GM18517 (cell line): ENCODE data around the gene DDX10.
"Not testable (repeated sequence)": the region's sequence is repeated elsewhere in the genome, so short reads cannot be mapped to it uniquely, and the experiment has no call there.

Experiments used
- ATAC-seq: cut with Tn5 transposase; IDR thresholded peaks from one replicate; pipeline ENCODE4 v1.9.1; 2021; ENCODE audit warnings: mild to moderate bottlenecking, moderate library complexity; ENCODE audit not compliant: unreplicated experiment

The DDX10 gene

DNA sequence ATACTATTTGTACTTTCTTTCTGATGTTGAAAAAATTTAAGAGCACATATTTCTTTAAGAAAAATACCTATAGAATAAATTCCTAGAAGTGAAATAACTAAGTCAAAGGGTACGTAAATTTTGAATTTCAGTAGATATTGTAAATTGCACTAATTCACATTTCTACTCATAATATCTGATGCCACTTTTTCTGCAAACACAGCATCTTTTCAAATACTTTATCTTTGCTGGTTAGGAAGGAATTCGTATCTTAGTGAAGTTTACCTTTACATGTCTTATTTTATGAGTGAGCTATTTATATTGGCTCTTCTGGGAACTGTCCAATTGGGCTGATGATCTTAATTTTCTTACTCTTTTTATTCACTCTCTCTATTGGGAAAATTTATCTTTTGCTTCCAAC lies 148.2 kb downstream of the DDX10 start:
- ATAC-seq: no peak

DNA sequence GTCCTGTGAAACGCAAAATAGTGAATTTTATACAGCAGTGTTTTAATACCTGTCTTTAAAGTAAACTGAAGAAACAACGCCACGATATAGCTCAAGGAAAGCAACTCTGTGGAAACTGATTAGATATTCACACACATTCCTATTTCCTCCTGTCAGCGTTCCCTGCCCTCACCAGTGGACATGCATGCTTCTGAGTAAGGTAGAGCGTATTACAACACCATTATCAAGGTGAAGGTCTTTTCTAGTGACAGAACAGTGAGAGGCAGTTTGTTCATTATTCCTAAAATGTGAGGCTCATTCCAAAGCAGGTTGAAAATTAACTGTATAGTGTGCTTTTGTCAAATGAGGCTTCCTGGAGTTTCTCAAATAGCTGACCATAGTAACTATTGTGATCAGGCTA lies 153.1 kb downstream of the DDX10 start:
- no peak for ATAC-seq

DNA sequence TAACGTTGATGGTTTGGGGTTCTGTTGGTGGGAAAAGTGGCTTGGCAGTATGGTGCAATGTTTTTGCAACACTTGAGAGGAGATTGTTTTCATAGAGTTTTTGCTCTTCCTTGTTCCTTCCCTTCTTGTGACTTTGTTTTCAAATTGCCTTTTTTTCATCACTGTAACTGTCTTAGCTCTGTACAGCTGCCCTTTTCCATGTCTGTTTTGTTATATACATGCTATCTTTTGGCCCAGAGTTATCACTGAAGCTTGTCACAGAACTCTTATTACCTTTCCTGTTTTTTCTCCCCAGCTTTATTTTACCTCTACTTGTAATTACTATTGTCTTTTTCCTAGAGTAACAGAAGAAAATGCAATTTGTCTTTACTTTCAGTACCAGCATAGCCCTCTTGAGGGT lies 154.1 kb downstream of the DDX10 start:
- no peak for ATAC-seq

DNA sequence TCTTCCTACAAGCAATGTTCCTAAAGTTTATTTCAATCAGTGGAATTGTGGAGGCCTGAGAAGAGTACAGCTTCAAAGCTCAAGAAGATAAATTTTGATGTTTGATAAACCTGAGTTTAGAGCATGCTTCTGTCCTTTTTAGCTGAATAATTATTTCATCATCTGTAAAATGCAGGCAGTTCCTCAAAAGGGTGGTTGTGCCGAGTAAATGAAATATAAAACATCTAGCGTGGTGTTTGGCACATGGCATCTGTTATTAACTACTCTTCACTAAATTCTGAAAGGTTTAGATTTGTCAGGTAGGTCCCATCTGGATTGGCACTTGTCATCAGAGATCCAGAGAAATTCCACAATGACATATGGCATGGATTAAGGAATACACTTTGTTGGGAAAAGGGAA lies 155.1 kb downstream of the DDX10 start:
- no peak for ATAC-seq

DNA sequence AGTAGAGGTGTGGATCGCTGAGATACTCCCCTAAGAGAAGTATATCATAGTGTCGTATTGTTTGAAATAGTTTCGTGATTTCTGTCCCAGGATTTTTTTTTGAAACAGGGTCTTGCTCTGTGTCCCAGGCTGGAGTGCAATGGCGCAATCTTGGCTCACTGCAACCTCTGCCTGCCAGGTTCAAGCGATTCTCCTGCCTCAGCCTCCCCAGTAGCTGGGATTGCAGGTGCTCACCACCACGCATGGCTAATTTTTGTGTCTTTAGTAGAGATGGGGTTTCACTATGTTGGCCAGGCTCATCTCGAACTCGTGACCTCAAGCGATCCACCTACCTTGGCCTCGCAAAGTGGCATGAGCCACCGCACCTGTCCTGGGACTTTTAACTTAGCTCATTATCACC lies 159.1 kb downstream of the DDX10 start:
- not testable (repeated sequence) for ATAC-seq

DNA sequence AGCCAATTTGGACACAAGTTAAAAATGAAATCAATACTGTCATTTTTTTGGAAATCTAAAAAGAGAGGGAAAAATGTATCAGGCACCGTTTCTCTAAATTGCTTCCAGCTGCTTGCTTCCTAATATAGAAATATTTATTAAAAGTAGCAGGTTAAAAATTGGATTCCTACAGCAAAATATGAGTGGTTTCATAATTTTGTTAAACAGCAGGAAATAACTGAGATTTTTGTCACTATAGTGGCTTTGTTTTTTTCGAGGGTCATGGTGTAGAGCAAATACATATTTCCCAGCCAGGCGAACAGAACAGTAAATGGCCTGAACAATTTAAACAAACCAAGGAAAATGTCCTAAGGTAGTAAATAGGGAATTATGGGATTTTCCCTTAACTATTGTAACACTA lies 159.7 kb downstream of the DDX10 start:
- ATAC-seq: no peak

DNA sequence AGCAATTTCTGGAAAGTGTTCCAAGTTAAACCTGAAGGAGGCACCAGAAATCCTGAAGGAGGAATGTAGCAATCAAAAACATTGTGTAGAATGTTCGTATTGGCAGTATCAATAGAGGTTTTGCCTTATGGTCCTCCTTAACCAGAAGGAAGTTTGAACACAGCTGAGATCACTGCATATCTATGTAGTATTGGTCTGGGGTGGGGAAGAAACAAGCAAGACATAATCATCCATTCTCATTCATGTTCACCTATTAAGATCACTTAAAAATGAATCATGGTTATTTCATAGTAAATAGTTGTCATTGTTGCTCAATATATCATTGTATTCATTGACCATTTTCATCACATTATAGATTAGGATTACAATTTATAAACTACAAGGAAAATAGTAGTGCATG lies 160.5 kb downstream of the DDX10 start:
- ATAC-seq: no peak

DNA sequence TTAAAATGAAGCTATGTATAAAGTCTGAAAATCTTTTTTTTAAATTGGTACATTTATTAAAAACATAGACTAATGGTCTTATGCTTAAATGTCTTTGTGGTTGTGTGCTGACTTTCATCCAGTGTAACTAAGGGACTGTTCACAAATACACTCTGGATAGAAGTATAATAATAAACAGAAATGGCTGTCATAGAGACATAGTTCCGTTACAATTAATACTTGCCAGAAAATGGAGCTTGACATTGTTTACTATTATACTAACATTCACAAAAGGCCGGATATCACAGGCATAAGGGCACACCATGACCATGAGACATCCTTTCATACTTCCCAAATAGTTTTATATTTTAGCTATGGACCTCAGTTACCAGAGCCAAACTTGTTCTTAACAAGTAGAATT lies 161.3 kb downstream of the DDX10 start:
- no peak for ATAC-seq

DNA sequence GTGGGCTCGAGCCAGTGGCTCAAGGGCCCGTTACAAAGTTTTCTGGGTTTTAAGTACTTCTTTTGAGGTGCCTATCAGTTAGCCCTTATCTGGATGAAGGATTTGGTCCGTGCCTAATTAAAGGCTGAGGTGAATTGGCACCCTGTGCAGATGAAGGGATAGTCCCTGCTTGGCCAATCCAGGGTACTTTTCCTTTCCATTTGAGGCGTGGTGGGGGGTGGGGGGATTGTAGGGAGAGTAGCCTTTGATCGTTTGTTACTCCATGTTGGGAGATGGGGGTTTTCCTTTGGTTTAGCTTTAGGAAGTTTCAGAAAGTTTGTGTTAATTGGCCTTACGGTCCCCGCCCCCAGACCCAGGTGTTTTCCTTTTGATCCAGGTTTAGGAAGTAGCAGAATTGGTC lies 170.8 kb downstream of the DDX10 start:
- no peak for ATAC-seq

DNA sequence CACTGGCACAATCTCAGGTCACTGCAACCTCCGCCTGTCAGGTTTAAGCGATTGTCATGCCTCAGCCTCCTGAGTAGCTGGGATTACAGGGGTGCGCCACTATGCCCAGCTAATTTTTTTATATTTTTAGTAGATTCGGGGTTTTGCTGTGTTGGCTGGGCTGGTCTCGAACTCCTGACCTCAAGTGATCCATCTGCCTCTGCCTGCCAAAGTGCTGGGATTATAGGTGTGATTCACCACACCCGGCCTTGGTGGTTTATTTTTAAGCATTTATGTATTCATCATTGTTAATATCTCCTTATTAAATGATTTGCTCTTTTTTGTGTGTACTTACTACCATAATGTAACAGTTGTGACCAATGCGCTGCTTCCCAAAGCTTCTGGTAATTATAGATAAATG lies 171.7 kb downstream of the DDX10 start:
- ATAC-seq: no peak

DNA sequence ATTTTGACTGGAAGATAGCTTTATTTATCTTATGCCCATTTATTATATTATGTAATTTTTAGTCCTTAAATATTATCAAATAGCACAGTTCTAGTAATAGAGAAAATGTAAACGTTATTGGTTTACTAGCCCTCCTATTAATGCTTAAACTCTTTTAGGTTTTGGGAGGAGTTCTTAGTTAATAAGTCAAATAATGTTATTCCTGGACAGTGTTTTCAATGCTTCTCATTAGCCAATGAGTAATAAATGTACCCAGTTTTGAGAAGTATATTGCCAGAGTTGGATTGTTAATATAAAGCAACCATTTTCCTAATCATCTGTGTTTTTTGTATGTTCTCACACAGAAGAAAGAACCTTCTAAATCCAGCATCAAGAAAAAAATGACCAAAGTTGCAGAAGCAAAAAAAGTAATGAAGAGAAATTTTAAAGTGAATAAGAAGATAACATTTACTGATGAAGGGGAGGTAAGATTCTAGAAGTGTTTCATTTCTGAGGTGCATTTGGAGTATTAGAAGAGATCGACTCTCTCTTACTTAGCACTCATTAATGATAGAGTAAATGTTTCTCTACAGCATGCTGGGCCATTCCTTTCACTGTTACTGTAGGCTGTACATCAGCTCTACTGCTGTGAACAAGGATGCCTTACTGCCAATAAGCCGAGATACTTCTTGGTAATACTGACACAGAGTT lies 173.4 kb downstream of the DDX10 start:
- ATAC-seq: no peak

DNA sequence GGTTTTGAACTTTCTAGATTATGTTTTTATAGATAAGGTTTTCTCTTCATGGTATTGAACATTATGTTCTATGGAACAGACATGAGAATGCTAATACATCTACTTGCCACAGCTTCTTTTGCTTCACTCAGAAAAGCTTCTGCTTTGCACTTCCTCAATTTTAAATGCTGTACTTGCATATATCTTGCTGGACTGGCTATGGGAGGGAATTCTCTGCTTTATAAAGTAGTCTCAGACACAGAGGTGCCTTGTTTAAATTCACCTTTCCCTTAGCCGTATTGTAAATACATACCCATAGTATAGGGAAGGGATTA lies 173.9 kb downstream of the DDX10 start:
- no peak for ATAC-seq

DNA sequence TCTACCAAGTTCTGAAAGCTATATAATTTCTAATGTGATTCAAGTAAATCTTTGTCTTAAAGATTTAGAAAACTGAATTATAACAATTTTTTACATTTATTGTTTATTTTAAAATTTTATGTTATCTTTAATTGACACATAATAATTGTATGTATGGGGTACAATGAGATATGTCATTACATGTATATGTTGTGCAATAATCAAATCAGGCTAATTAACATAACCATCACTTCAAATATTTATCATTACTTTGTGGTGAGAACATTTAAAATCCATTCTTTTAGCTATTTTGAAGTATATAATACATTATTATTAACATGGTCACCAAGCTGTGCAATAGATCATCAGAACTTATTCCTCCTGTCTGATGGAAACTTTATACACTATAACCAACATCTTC lies 181.1 kb downstream of the DDX10 start:
- no peak for ATAC-seq

DNA sequence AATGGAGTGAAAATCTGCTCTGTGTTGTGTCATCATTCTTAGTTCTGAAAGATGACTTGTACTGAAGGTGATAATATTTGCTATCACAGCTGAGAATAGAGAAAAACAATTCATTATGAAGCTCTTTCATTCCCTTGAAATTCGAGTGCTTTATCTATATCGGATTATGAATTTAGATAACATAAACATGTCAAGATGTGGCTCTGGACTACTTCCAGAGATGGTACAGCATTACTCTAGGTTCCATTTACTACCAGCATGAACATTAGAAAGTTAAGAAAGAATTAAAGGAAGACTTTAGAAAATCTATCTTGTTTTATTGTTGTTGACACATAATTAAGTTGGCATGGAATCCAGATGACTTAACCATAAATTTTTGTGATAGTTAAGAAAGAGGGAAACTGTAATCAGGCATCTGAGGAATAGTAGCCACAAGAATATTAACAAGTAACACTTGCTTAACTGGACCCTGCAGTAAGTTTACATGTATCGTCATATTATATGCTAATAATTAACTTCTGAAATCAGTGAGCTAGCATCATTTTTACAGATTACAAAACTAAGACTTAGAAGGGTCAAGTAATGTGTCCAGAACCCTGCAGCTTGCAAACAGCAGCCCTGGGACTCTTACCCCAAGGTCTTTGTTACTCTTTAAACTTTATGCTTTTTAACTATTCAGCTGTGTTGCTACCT lies 182.6 kb downstream of the DDX10 start:
- no peak for ATAC-seq

DNA sequence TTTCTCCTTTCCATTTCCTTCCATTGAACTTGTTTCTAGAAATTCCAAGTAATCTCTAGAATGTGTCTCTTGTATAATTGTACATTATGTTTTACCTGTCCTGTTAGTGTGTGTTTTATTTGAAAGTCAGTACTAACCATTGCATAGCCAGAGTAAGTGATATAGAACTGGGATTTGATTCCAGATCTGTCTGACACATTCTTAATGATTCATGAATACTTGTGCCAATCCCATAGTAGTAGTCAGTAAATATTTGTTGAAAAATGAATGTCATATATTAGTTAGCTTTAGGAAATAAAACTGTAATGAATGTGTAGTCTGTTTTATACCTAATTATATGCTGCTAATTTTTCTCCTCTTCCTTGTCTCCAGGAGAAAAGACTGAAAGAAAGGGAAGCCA lies 186.9 kb downstream of the DDX10 start:
- no peak for ATAC-seq

DNA sequence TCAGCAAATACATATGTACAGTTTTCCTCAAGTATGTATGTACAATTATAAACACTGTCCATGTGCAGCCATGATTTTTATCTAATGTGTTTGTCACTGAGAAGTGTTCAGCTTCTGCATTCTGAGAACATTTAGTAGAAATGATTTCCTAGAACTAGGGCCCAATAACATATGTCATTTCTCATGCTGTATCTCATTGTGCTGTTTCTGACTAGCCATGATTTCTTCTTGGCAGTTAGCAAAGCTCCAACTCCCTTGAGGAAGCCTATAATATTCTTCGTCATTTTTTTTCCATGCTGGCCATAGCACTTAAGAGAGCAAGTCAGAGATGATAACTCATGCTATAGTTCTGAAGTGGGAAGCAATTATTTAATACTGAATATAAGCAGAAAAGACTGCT lies 187.8 kb downstream of the DDX10 start:
- ATAC-seq: no peak

DNA sequence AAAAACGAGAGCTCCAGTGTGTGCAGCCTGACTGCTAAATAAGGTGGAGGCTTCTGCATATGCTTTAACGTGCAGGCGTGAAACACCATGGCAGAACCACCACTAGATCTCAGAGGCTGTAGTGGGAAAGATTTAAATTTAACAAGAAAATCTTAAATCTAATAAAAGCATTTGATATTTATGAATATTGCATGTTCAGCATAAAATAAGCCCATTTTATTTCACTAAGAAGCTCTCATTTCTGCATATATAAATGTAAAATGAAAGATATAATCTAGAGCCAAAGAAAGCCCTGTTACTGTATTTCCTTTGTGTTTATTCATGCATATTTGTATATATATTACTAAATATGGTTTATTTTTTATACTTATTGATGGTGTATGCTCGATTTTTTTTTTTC lies 188.3 kb downstream of the DDX10 start:
- ATAC-seq: no peak

DNA sequence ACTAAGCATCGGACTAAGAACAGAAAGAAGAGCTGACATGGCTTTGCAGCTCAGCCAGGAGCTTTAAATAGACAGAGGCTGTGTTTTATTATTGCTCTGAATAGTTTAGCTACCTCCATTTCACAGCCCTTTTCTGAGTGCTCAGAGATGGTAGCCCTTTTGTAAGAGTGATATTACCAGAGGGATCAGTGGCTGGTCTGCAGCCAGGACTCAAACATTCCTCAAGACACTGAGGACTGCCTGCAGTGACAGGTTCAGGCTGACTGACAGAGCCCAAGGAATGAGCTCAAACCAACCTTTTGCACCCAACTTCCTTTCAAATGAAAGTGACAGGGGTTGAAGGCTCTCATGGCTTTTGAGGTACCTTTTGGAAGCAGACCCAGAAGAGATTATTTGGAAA lies 189.0 kb downstream of the DDX10 start:
- peak; percentile 34 for ATAC-seq

DNA sequence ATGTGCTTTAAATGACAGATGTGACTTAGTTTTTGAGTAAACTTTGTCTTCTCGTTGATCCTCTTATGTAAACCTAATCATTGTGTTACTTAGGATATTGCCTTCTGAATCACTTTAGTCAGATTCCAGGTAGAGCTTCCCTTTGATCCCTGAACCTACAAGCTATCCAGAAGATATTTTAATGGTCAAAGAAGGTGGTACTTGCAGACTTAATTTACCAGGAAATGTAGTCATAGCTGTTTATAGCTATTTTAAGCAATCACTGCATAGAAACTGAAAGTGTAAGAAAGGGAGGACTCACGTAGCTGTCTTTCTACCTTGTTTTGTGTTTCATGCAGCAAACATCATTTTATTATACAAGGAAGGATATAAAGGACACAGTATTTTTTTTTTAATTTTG lies 189.5 kb downstream of the DDX10 start:
- ATAC-seq: peak; percentile 96

DNA sequence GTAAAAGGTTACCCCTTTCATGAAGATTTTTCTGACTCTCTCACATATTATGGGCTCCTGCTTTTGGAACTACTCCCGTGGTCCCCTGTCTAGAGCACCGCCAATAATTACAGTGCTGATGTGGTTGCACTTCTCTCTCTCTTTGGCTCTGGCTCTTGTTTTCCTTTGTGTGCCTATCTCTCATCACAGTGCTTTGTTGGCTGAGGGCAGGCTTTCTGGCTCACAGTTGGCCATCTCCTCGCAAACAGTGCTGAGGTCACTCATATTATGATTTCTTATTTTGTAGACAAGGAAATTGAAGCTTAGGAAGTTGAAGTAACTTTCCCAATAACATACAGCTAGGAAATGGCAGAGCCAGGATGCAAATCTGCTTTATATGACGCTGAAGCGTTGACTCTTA lies 192.5 kb downstream of the DDX10 start:
- no peak for ATAC-seq

DNA sequence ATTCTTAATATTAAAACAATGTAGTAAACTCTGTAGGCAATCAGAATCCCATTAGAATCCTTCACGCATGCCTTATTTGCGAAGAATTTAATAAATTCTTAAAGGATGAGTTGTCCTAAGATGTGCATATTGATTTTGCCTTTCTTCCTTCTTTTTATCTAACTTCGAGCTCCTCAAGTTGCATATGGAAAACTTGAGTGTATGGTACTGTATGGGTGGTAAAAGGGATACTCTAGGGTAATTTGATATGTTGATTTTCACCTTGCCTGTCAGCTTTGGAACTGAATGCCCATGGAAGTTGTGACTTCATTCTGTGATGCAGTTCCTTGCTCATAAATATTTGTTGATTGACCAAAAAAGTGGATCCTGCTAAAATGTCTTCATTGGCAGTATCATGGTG lies 193.8 kb downstream of the DDX10 start:
- no peak for ATAC-seq

DNA sequence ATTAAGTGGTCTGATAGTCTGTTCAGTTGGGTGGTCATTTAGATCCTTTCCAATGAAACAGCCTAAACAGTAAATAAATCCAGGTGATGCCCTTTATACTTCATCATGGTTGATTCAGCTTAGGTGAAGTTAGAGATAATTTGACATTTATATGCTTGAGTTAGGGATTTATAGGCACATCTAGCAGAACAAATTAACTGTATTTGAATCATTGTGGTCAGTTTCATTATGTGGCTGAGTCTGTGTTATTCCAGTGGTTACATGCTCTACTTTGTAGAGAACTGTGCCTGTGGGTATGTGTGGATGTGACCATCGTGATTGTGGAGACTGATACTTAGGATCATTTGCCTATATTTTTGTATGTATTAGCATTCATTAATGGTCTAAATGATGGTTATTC lies 194.6 kb downstream of the DDX10 start:
- ATAC-seq: no peak

DNA sequence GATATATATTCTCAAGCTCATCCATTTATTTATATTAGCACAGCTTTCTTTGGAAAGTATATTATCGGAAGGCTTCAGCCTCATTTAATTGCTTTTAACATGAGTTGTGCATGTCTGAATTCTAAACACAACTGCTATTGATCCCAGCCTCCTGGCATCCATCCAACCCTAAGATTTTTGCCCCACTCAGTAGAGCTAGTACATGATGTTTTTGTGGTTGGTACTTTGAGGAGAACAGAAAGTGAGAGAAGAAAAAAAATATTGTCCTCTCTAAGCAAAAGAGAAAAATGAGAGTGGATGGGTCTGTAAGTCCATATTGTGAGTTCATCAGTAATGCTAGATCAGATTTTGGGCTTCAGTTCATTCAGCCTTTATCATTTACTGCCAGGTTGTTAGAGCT lies 198.7 kb downstream of the DDX10 start:
- ATAC-seq: no peak
